HepG2 (cell line): Measurements from ENCODE around the gene TMEM107. TPM values are rescaled to one million over a fixed set of nuclear protein-coding genes. Genes with fewer than 3 reads are reported as not detected.

Experiments used
- CCAR2 ChIP-seq: fragments of 200-400 bp; formaldehyde crosslinking; optimal IDR thresholded peaks from 2 replicates; pipeline ENCODE3; 2018; ENCODE audit warnings: low read depth, mild to moderate bottlenecking, low read length, moderate library complexity
- CHCHD3 ChIP-seq: sonication (generic); formaldehyde crosslinking; IDR thresholded peaks from 2 replicates; pipeline ENCODE4 v1.8.0; 2022; ENCODE audit warnings: mild to moderate bottlenecking, missing genetic modification reagents, moderate library complexity
- DPF2 ChIP-seq: sonication (generic); formaldehyde crosslinking; IDR thresholded peaks from 2 replicates; pipeline ENCODE4 v1.4.0; 2020; ENCODE audit warnings: mild to moderate bottlenecking, low read depth, missing genetic modification reagents, borderline replicate concordance
- GTF2F1 ChIP-seq: fragments of 150-350 bp; IDR thresholded peaks from 2 replicates; pipeline ENCODE4 v1.6.1; 2014; ENCODE audit warnings: low read length
- JARID2 ChIP-seq: sonication (generic); formaldehyde crosslinking; IDR thresholded peaks from 2 replicates; pipeline ENCODE4 v1.8.1; 2023; ENCODE audit warnings: missing genetic modification reagents, inconsistent platforms; ENCODE audit not compliant: insufficient replicate concordance
- KAT8 ChIP-seq: IDR thresholded peaks from 2 replicates; pipeline ENCODE4 v1.6.1; 2016; ENCODE audit warnings: missing genetic modification reagents, missing compliant biosample characterization
- KDM3A ChIP-seq: IDR thresholded peaks from 2 replicates; pipeline ENCODE4 v1.6.1; 2018; ENCODE audit warnings: low read depth, missing compliant biosample characterization
- KLF12 ChIP-seq: sonication (generic); formaldehyde crosslinking; IDR thresholded peaks from 2 replicates; pipeline ENCODE4 v1.4.0; 2020; ENCODE audit warnings: missing genetic modification reagents, borderline replicate concordance
- MAFF ChIP-seq: IDR thresholded peaks from 2 replicates; pipeline ENCODE4 v1.6.1; 2011; ENCODE audit warnings: low read depth, low read length, improper control_type of control experiment
- MEIS2 ChIP-seq: sonication (generic); formaldehyde crosslinking; IDR thresholded peaks from 2 replicates; pipeline ENCODE4 v1.9.0; 2021; ENCODE audit warnings: mild to moderate bottlenecking, missing genetic modification reagents
- MXD4 ChIP-seq: IDR thresholded peaks from 2 replicates; pipeline ENCODE4 v1.6.1; 2016; ENCODE audit warnings: mild to moderate bottlenecking, missing biosample characterization, missing genetic modification reagents
- ONECUT2 ChIP-seq: sonication (generic); formaldehyde crosslinking; IDR thresholded peaks from 2 replicates; pipeline ENCODE4 v1.4.0; 2020; ENCODE audit warnings: missing genetic modification reagents
- PAX8 ChIP-seq: sonication (generic); formaldehyde crosslinking; IDR thresholded peaks from 2 replicates; pipeline ENCODE4 v1.8.0; 2022; ENCODE audit warnings: mild to moderate bottlenecking, missing genetic modification reagents, borderline replicate concordance
- RBAK ChIP-seq: sonication (generic); formaldehyde crosslinking; IDR thresholded peaks from 2 replicates; pipeline ENCODE4 v1.5.1; 2020; ENCODE audit warnings: mild to moderate bottlenecking, missing genetic modification reagents
- REXO4 ChIP-seq: sonication (generic); formaldehyde crosslinking; IDR thresholded peaks from 2 replicates; pipeline ENCODE4 v1.8.0; 2022; ENCODE audit warnings: missing genetic modification reagents, mild to moderate bottlenecking, borderline replicate concordance
- RFX3 ChIP-seq: IDR thresholded peaks from 2 replicates; pipeline ENCODE4 v1.6.1; 2016; ENCODE audit warnings: missing biosample characterization, missing genetic modification reagents
- RXRB ChIP-seq: IDR thresholded peaks from 2 replicates; pipeline ENCODE4 v1.6.1; 2016; ENCODE audit warnings: borderline replicate concordance, missing genetic modification reagents, missing compliant biosample characterization
- SAP130 ChIP-seq: IDR thresholded peaks from 2 replicates; pipeline ENCODE4 v1.6.1; 2016; ENCODE audit warnings: low read depth
- SKI ChIP-seq: fragments of 450-650 bp; IDR thresholded peaks from one replicate; pipeline ENCODE4 v1.6.1; 2018; ENCODE audit warnings: mild to moderate bottlenecking; ENCODE audit not compliant: partially characterized antibody
- SP5 ChIP-seq: IDR thresholded peaks from 2 replicates; pipeline ENCODE4 v1.6.1; 2016; ENCODE audit warnings: low read depth, borderline replicate concordance
- TRAFD1 ChIP-seq: sonication (generic); formaldehyde crosslinking; IDR thresholded peaks from 2 replicates; pipeline ENCODE4 v1.5.1; 2020; ENCODE audit warnings: missing genetic modification reagents, mild to moderate bottlenecking, borderline replicate concordance
- ZBTB3 ChIP-seq: sonication (generic); formaldehyde crosslinking; IDR thresholded peaks from 2 replicates; pipeline ENCODE4 v1.4.0; 2020; ENCODE audit warnings: low read depth, mild to moderate bottlenecking, moderate library complexity, missing genetic modification reagents, borderline replicate concordance
- ZFP36L2 ChIP-seq: sonication (generic); formaldehyde crosslinking; IDR thresholded peaks from 2 replicates; pipeline ENCODE4 v1.4.0; 2020; ENCODE audit warnings: missing genetic modification reagents
- ZFY ChIP-seq: sonication (generic); formaldehyde crosslinking; IDR thresholded peaks from 2 replicates; pipeline ENCODE4 v1.4.0; 2020; ENCODE audit warnings: missing genetic modification reagents
- ZMAT3 ChIP-seq: sonication (generic); formaldehyde crosslinking; conservative IDR thresholded peaks from 2 replicates; pipeline ENCODE4 v1.7.0; 2021; ENCODE audit warnings: missing genetic modification reagents
- ZNF274 ChIP-seq: sonication (generic); formaldehyde crosslinking; IDR thresholded peaks from 2 replicates; pipeline ENCODE4 v1.5.1; 2020; ENCODE audit warnings: mild to moderate bottlenecking, missing genetic modification reagents
- ZNF317 ChIP-seq: sonication (generic); formaldehyde crosslinking; IDR thresholded peaks from 2 replicates; pipeline ENCODE4 v1.5.0; 2020; ENCODE audit warnings: mild to moderate bottlenecking, missing genetic modification reagents
- ZNF331 ChIP-seq: sonication (generic); formaldehyde crosslinking; IDR thresholded peaks from 2 replicates; pipeline ENCODE4 v1.4.0; 2020; ENCODE audit warnings: missing genetic modification reagents
- ZNF496 ChIP-seq: sonication (generic); formaldehyde crosslinking; IDR thresholded peaks from 2 replicates; pipeline ENCODE4 v1.8.1; 2023; ENCODE audit warnings: mild to moderate bottlenecking, moderate library complexity, missing genetic modification reagents; ENCODE audit not compliant: insufficient replicate concordance
- ZNF652 ChIP-seq: IDR thresholded peaks from 2 replicates; pipeline ENCODE4 v1.6.1; 2016; ENCODE audit warnings: low read depth, borderline replicate concordance
- polyA plus RNA-seq, 8 experiments: library from polyadenylated mRNA; depleted of rRNA in 3 of 8; stranded (reverse) in 7 of 8; unstranded in 1 of 8; fragments of >200 nt; fragmentation: Illumina TruSeq in 4 of 8; extraction: Trizol in 4 of 8; gene quantifications; 2 replicates each; pipeline versions ENCODE4 v1.2.1 to v1.2.3, GENCODE V29; 2011 to 2016; ENCODE audit warnings: low read depth in 4 of 8, missing spikeins in 1 of 8, mixed read lengths in 1 of 8; ENCODE audit not compliant: insufficient read depth in 1 of 8
- total RNA-seq, 5 experiments: library from RNA; depleted of rRNA; stranded (reverse); fragments of >200 nt; fragmentation: Illumina TruSeq; extraction: Trizol; gene quantifications; 2 replicates each; pipeline ENCODE4 v1.2.3, GENCODE V29; 2016; ENCODE audit warnings: low read depth in 1 of 5

The TMEM107 gene
- total and polyA plus RNA-seq, 2 of the 13 experiments (the other 11 are each of a cell fraction or from before 2014, with no cell fraction given) = 7.2 to 15.3 TPM

- TF ChIP-seq DPF2 (no peak), CCAR2 (no peak), SAP130 (no peak; the same call in 1 of the 2 replicates), RFX3 (CRISPR knock-in tag) (no peak), SP5 (CRISPR knock-in tag) (peak; percentile 30; the same call in 1 of the 2 replicates), REXO4 (CRISPR knock-in tag) (no peak), KDM3A (peak; percentile 40; the same call in 1 of the 2 replicates), MAFF (no peak), GTF2F1 (no peak), ZMAT3 (CRISPR knock-in tag) (0 out of 2 replicates have a peak, but pooled peaks have one; percentile 10), ZBTB3 (CRISPR knock-in tag) (no peak), ONECUT2 (CRISPR knock-in tag) (no peak), KLF12 (CRISPR knock-in tag) (no peak), MEIS2 (0 out of 2 replicates have a peak, but pooled peaks have one; percentile 40), TRAFD1 (CRISPR knock-in tag) (no peak), ZNF331 (CRISPR knock-in tag) (peak; percentile 76; the same call in 1 of the 2 replicates), PAX8 (no peak), KAT8 (CRISPR knock-in tag) (no peak; the same call in 1 of the 2 replicates), JARID2 (no peak), ZFY (CRISPR knock-in tag) (peak; percentile 30), ZNF652 (CRISPR knock-in tag) (no peak; the same call in 1 of the 2 replicates), RXRB (CRISPR knock-in tag) (peak; percentile 65), MXD4 (CRISPR knock-in tag) (no peak; the same call in 1 of the 2 replicates), CHCHD3 (no peak), SKI (no peak), ZNF274 (CRISPR knock-in tag) (no peak), ZNF496 (CRISPR knock-in tag) (no peak), ZNF317 (CRISPR knock-in tag) (no peak), RBAK (0 out of 2 replicates have a peak, but pooled peaks have one; percentile 13), ZFP36L2 (CRISPR knock-in tag) (no peak)
These were observed 9.6 kb upstream of the TMEM107 start (continued) for GRCh38 chr17:8185582-8186445.
